ENCODE data around the gene KIF26B.

DNA sequence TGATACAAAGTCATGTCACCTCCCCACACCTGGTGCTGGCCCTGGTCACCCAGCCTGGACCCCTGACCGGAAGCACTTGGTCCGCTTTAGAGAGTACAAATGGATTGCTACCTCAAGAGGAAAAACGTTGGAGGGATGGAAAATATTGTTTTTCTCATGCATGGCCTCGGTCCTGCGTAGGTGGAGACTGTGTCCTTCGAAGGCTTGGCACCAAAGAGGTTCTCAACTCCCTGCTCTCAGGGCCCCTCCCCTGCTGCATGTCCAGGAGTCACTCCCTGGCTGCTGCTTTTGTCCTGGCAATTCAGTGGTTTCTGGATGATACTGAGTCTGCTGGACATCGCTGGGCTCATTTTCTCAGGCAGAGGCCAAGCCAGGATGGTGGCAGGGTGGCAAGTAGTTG is 529.8 kb downstream of the KIF26B start:
- TF ChIP-seq, protein P1, sequence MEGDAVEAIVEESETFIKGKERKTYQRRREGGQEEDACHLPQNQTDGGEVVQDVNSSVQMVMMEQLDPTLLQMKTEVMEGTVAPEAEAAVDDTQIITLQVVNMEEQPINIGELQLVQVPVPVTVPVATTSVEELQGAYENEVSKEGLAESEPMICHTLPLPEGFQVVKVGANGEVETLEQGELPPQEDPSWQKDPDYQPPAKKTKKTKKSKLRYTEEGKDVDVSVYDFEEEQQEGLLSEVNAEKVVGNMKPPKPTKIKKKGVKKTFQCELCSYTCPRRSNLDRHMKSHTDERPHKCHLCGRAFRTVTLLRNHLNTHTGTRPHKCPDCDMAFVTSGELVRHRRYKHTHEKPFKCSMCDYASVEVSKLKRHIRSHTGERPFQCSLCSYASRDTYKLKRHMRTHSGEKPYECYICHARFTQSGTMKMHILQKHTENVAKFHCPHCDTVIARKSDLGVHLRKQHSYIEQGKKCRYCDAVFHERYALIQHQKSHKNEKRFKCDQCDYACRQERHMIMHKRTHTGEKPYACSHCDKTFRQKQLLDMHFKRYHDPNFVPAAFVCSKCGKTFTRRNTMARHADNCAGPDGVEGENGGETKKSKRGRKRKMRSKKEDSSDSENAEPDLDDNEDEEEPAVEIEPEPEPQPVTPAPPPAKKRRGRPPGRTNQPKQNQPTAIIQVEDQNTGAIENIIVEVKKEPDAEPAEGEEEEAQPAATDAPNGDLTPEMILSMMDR (IDR thresholded peaks at IDR 0.05; ENCODE audit: insufficient read depth, low read length, poor library complexity, severe bottlenecking): no peak
- TF ChIP-seq EZH2phosphoT487 (conservative IDR thresholded peaks at IDR 0.05; ENCODE audit: low read length): no peak

Data from SU-DHL-6 (cell line).